Liver (tissue), 9 donors: ENCODE measurements around the gene CCDC33. TPM values are rescaled to one million over a fixed set of nuclear protein-coding genes. Genes with fewer than 3 reads are reported as not detected.

Experiments
- DNase-seq: peaks from one replicate; pipeline ENCODE4 v3.0.0-alpha.2; 2017; ENCODE audit warnings: low spot score
- H3K27ac ChIP-seq, 2 donors: one replicate each; pipeline ENCODE4 v1.7.0; 2013; ENCODE audit warnings: inconsistent platforms in 2 of 2, low read length in 2 of 2, control low read depth in 1 of 2, low read depth in 1 of 2, mild to moderate bottlenecking in 1 of 2
- H3K27me3 ChIP-seq, 4 donors: one replicate each; pipeline versions ENCODE4 v1.6.1 to v1.7.0; 2013; ENCODE audit warnings: low read length in 3 of 4, inconsistent platforms in 1 of 4, mild to moderate bottlenecking in 1 of 4, moderate library complexity in 1 of 4; ENCODE audit not compliant: control insufficient read depth in 4 of 4, insufficient read depth in 4 of 4
- H3K36me3 ChIP-seq, 4 donors: one replicate each; pipeline versions ENCODE4 v1.6.1 to v1.7.0; 2013; ENCODE audit warnings: low read length in 3 of 4, mild to moderate bottlenecking in 3 of 4, low read depth in 1 of 4, moderate library complexity in 1 of 4; ENCODE audit not compliant: control insufficient read depth in 4 of 4, insufficient read depth in 3 of 4
- H3K4me1 ChIP-seq, 4 donors: one replicate each; pipeline versions ENCODE4 v1.6.1 to v1.7.0; 2013; ENCODE audit warnings: low read length in 3 of 4, mild to moderate bottlenecking in 3 of 4, moderate library complexity in 1 of 4; ENCODE audit not compliant: control insufficient read depth in 4 of 4, insufficient read depth in 4 of 4
- H3K4me3 ChIP-seq, 3 donors: one replicate each; pipeline versions ENCODE4 v1.6.1 to v1.7.0; 2013; ENCODE audit warnings: low read length in 3 of 3, control low read depth in 1 of 3, low read depth in 1 of 3, mild to moderate bottlenecking in 1 of 3
- H3K9ac ChIP-seq, 2 donors: one replicate each; pipeline ENCODE4 v1.7.0; 2013; ENCODE audit warnings: low read length in 2 of 2, mild to moderate bottlenecking in 2 of 2, moderate library complexity in 2 of 2, control low read depth in 1 of 2, low read depth in 1 of 2
- H3K9me3 ChIP-seq, 4 donors: one replicate each; pipeline versions ENCODE4 v1.6.1 to v1.7.0; 2013; ENCODE audit warnings: low read length in 3 of 4; ENCODE audit not compliant: control insufficient read depth in 4 of 4
- ATF3 ChIP-seq: IDR thresholded peaks from 2 replicates; pipeline ENCODE4 v1.6.1; 2016; ENCODE audit warnings: antibody characterized with exemption
- CTCF ChIP-seq: fragments of 150-350 bp; IDR thresholded peaks from 2 replicates; pipeline ENCODE4 v1.5.1; 2017; ENCODE audit warnings: improper control_type of control experiment, low read depth, low read length; ENCODE audit not compliant: missing input control
- EGR1 ChIP-seq, 2 donors: IDR thresholded peaks; 2 replicates each; pipeline ENCODE4 v1.6.1; 2016 to 2018; ENCODE audit warnings: antibody characterized with exemption in 2 of 2, low read depth in 2 of 2
- FOXA1 ChIP-seq: IDR thresholded peaks from 2 replicates; pipeline ENCODE4 v1.6.1; 2016; ENCODE audit warnings: antibody characterized with exemption
- FOXA2 ChIP-seq: IDR thresholded peaks from 2 replicates; pipeline ENCODE4 v1.6.1; 2016; ENCODE audit warnings: antibody characterized with exemption
- GABPA ChIP-seq, 2 donors: IDR thresholded peaks in 1 of 2; conservative IDR thresholded peaks in 1 of 2; 2 replicates each; pipeline ENCODE4 v1.6.1; 2016; ENCODE audit warnings: antibody characterized with exemption in 2 of 2, mild to moderate bottlenecking in 1 of 2, moderate library complexity in 1 of 2
- HNF4A ChIP-seq, 2 donors: conservative IDR thresholded peaks; 2 replicates each; pipeline ENCODE4 v1.6.1; 2016; ENCODE audit warnings: antibody characterized with exemption in 2 of 2, mild to moderate bottlenecking in 2 of 2
- HNF4G ChIP-seq: IDR thresholded peaks from 2 replicates; pipeline ENCODE4 v1.6.1; 2016; ENCODE audit warnings: antibody characterized with exemption
- JUND ChIP-seq, 2 donors: IDR thresholded peaks; 2 replicates each; pipeline ENCODE4 v1.6.1; 2016; ENCODE audit warnings: antibody characterized with exemption in 2 of 2
- MAX ChIP-seq: IDR thresholded peaks from 2 replicates; pipeline ENCODE4 v1.6.1; 2016; ENCODE audit warnings: antibody characterized with exemption
- NR2F2 ChIP-seq: IDR thresholded peaks from 2 replicates; pipeline ENCODE4 v1.6.1; 2016; ENCODE audit warnings: antibody characterized with exemption
- RAD21 ChIP-seq, 2 donors: IDR thresholded peaks; 2 replicates each; pipeline ENCODE4 v1.6.1; 2016; ENCODE audit warnings: antibody characterized with exemption in 2 of 2, mild to moderate bottlenecking in 2 of 2
- REST ChIP-seq: IDR thresholded peaks from 2 replicates; pipeline ENCODE4 v1.6.1; 2016; ENCODE audit warnings: antibody characterized with exemption, mild to moderate bottlenecking
- RXRA ChIP-seq, 2 donors: IDR thresholded peaks; 2 replicates each; pipeline ENCODE4 v1.6.1; 2017 to 2018; ENCODE audit warnings: antibody characterized with exemption in 2 of 2, mild to moderate bottlenecking in 1 of 2
- SP1 ChIP-seq: IDR thresholded peaks from 2 replicates; pipeline ENCODE4 v1.6.1; 2018; ENCODE audit warnings: antibody characterized with exemption, mild to moderate bottlenecking
- TAF1 ChIP-seq: conservative IDR thresholded peaks from 2 replicates; pipeline ENCODE4 v1.6.1; 2016; ENCODE audit warnings: antibody characterized with exemption, mild to moderate bottlenecking
- YY1 ChIP-seq: IDR thresholded peaks from 2 replicates; pipeline ENCODE4 v1.6.1; 2016; ENCODE audit warnings: antibody characterized with exemption, mild to moderate bottlenecking
- ZBTB33 ChIP-seq: IDR thresholded peaks from 2 replicates; pipeline ENCODE4 v1.6.1; 2016; ENCODE audit warnings: antibody characterized with exemption
- WGBS: extraction: QIAGEN DNeasy Blood & Tissue Kit; methylation state at CpG from one replicate; pipeline ENCODE4 v1.1.7; 2013; 5-methylcytosine and 5-hydroxymethylcytosine counted together
- polyA plus RNA-seq, 2 donors: library from polyadenylated mRNA; stranded (reverse) in 1 of 2; unstranded in 1 of 2; fragments of 200-250 nt in 1 of 2; fragments of >200 nt in 1 of 2; fragmentation: Nextera tagmentation in 1 of 2; extraction: Ambion mirVana in 1 of 2; gene quantifications; one replicate each; pipeline versions ENCODE4 v1.2.1 to v1.2.3, GENCODE V29; 2013 to 2015
- total RNA-seq, 2 donors: library from RNA; depleted of rRNA; stranded (reverse); fragments of >200 nt; gene quantifications; one replicate each; pipeline ENCODE4 v1.2.3, GENCODE V29; 2014
- donor health status: healthy.
- donor health status: healthy.
- donor health status: healthy.
- donor health status: healthy.
- donor health status: healthy.

The CCDC33 gene
- total and polyA plus RNA-seq, 4 donors = not detected

GRCh38 chr15:74312445-74313007 is 76.4 kb downstream of the CCDC33 start:
- Histone ChIP-seq H3K27me3 (peaks cover 0 to 9% (median under 1%) of the 10 kb centered on the region in 4 donors), H3K4me3 (no peak overlapping the region), H3K9me3 (no peaks in the 10 kb centered on the region), H3K36me3 (no peaks in the 10 kb centered on the region), H3K27ac (no peak overlapping the region), H3K4me1 (no peaks in the 10 kb centered on the region), H3K9ac (no peak overlapping the region)
- no peak for DNase-seq
- WGBS = 49% methylated on average over 9 of the region's 9 CpGs
- TF ChIP-seq GABPA (IDR thresholded peaks at IDR 0.05 in 1 of 2, conservative IDR thresholded peaks at IDR 0.05 in 1 of 2) (no peak), HNF4G (no peak), RXRA (IDR thresholded peaks at IDR 0.05) (no peak), ATF3 (no peak), YY1 (no peak), MAX (no peak), RAD21 (IDR thresholded peaks at IDR 0.05) (no peak), JUND (IDR thresholded peaks at IDR 0.05) (no peak), SP1 (no peak), EGR1 (IDR thresholded peaks at IDR 0.05; ENCODE audit: low read depth in 2 of 2) (no peak), NR2F2 (no peak), ZBTB33 (no peak), REST (no peak), FOXA1 (no peak), HNF4A (conservative IDR thresholded peaks at IDR 0.05) (no peak), TAF1 (no peak), CTCF (no peak), FOXA2 (no peak)
